ENCODE data around the gene MMD2.

The MMD2 gene

GRCh38 chr7:4964506-4964905 is 5.5 kb upstream of the MMD2 start:
- TF ChIP-seq CTCF (IDR thresholded peaks at IDR 0.05; ENCODE audit: borderline replicate concordance, insufficient read depth, low read depth, low read length): no peak
- no peak overlapping the region for H3K4me3 ChIP-seq (ENCODE audit: low read depth, low read length)

GRCh38 chr7:4962872-4963775 is 4.1 kb upstream of the MMD2 start:
- no peak overlapping the region for H3K4me3 ChIP-seq (ENCODE audit: low read depth, low read length)
- no peak for TF ChIP-seq CTCF (IDR thresholded peaks at IDR 0.05; ENCODE audit: borderline replicate concordance, insufficient read depth, low read depth, low read length)

GRCh38 chr7:4960363-4960762 is 1.4 kb upstream of the MMD2 start:
- H3K4me3 ChIP-seq (ENCODE audit: low read depth, low read length): no peak overlapping the region
- TF ChIP-seq CTCF (IDR thresholded peaks at IDR 0.05; ENCODE audit: borderline replicate concordance, insufficient read depth, low read depth, low read length): no peak

- TF ChIP-seq CTCF (IDR thresholded peaks at IDR 0.05; ENCODE audit: borderline replicate concordance, insufficient read depth, low read depth, low read length): no peak
- no peak overlapping the region for H3K4me3 ChIP-seq (ENCODE audit: low read depth, low read length)
Measured at GRCh38 chr7:4959893-4960292, 906 bp upstream of the MMD2 start.

GRCh38 chr7:4959306-4959705 is 319 bp upstream of the MMD2 start:
- H3K4me3 ChIP-seq (ENCODE audit: low read depth, low read length): no peak overlapping the region
- TF ChIP-seq CTCF (IDR thresholded peaks at IDR 0.05; ENCODE audit: borderline replicate concordance, insufficient read depth, low read depth, low read length): no peak

- TF ChIP-seq CTCF (IDR thresholded peaks at IDR 0.05; ENCODE audit: borderline replicate concordance, insufficient read depth, low read depth, low read length): no peak
- no peak overlapping the region for H3K4me3 ChIP-seq (ENCODE audit: low read depth, low read length)
Measured at GRCh38 chr7:4957847-4958476, 1.0 kb downstream of the MMD2 start.

All from GM12875 (cell line).